Retinal pigment epithelial cell (primary cell): ENCODE data around the gene ASMTL.

Experiments used
- DNase-seq: peaks from one replicate; pipeline ENCODE4 v3.0.0-alpha.2; 2010; ENCODE audit warnings: low read depth
- H3K4me3 ChIP-seq: 2 replicates; pipeline ENCODE4 v1.5.1; 2011; ENCODE audit warnings: mild to moderate bottlenecking, low read length, control low read depth, moderate library complexity
- TF ChIP-seq, protein P1 (sequence below): conservative IDR thresholded peaks from 2 replicates; pipeline ENCODE4 v1.5.1; 2011; ENCODE audit warnings: low read depth, low read length, control low read depth, inconsistent platforms

Gene ASMTL

DNA sequence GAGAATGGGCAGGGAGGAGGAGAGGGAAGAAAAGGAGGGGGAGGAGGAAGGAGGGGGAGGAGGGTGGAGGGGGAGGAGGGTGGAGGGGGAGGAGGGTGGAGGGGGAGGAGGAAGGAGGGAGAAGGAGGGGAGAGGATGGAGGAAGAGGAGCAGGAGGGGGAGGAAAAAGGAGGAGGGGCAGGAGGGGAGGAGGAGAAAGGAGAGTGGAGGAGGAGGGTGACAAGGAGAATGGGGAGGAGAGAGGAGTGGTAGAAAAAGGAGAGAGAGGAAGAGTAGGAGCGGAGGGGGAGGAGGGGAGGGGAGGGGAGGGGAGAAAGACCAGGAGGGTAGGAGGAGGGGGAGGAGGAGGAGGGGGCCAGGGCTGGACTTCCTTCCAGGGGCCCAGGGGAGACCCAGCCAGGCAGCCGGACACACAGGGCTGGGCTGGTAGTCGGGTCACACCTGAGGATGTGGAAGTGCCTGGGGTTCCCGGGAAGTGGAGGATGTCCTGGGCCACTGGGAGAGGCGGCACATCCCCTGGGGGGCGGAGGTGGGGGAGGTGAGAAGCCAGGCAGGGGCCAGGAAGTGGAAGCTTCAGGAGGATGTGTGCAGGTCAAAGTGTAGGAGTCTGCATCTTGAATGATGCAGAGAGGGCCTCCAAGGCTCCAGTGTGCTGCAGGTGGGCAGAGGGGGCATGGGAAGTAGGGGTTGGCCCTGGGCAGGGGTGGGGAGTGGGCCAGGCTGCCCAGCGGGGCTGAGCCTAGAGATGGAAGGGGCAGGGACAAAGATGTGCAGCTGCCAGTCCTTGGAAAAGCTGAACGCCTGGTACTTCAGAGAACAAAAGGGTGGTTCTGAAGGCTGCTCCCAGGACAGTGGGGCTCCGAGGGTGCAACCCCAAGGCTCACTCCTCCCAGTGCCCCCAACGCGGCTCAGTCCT, 97.3 kb downstream of the ASMTL start:
- H3K4me3 ChIP-seq = no peak overlapping the region
- DNase-seq = no peak
- TF ChIP-seq, protein P1, sequence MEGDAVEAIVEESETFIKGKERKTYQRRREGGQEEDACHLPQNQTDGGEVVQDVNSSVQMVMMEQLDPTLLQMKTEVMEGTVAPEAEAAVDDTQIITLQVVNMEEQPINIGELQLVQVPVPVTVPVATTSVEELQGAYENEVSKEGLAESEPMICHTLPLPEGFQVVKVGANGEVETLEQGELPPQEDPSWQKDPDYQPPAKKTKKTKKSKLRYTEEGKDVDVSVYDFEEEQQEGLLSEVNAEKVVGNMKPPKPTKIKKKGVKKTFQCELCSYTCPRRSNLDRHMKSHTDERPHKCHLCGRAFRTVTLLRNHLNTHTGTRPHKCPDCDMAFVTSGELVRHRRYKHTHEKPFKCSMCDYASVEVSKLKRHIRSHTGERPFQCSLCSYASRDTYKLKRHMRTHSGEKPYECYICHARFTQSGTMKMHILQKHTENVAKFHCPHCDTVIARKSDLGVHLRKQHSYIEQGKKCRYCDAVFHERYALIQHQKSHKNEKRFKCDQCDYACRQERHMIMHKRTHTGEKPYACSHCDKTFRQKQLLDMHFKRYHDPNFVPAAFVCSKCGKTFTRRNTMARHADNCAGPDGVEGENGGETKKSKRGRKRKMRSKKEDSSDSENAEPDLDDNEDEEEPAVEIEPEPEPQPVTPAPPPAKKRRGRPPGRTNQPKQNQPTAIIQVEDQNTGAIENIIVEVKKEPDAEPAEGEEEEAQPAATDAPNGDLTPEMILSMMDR = no peak

DNA sequence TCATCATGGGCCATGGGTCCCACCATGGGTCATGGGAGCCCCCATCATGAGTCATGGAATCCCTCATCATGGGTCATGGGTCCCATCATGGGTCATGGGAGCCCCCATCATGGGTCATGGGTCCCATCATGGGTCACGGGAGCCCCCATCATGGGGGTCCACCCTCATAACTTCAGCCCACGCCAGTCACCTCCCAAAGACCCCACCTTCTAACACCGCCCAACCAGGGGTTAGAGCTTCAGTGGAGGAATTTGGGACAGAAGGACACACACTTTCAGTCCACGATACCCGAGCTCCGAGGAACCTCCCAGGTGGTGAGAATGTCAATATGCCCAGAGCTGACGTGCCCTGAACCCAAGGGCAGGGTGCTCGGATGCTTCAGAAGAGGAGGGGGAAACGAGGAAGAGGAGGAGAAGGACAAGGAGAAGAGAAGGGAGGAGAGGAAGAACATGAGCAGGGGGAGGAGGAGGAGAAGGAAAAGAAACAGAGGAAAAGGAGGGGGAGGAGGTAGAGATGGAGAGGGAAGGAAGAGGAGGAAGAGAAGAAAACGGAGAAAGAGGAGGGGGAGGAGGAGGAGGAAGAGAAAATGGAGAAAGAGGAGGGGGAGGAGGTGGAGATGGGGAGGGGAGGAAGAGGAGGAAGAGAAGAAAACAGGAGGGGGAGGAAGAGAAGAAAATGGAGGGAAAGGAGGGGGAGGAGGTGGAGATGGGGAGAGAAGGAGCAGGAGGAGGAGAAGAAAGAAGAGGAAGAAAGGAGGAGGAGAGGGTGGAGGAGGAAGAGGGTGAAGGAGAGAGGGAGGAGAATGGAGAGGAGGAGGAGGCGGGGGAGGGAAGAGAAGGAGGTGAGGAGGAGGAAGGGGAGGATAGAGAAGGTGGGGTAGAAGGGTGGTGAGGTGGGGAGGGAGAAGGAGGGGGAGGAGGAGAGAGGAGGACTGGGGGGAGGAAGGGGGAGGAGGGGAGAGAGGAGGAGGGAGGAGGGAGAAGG, 98.4 kb downstream of the ASMTL start:
- TF ChIP-seq, protein P1 = no peak
- no peak for DNase-seq
- no peak overlapping the region for H3K4me3 ChIP-seq
